Measurements from ENCODE around the gene ACHE.
"Not testable (repeated sequence)": the region's sequence is repeated elsewhere in the genome, so short reads cannot be mapped to it uniquely, and the experiment has no call there.

DNA sequence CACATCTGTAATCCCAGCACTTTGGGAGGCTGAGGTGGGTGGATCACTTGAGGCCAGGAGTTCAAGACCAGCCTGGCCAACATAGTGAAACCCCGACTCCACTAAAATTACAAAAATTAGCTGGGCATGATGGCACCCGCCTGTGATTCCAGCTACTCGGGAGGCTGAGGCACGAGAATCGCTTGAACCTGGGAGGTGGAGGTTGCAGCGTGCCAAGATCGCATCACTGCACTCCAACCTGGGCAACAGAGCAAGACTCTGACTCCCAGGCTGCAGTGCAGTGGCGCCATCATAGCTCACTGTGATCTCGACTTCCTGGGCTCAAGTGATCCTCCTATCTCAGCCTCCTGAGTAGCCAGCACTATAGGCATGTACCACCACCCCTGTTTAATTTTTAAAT, 40.8 kb downstream of the ACHE start:
- TF ChIP-seq, protein P1, sequence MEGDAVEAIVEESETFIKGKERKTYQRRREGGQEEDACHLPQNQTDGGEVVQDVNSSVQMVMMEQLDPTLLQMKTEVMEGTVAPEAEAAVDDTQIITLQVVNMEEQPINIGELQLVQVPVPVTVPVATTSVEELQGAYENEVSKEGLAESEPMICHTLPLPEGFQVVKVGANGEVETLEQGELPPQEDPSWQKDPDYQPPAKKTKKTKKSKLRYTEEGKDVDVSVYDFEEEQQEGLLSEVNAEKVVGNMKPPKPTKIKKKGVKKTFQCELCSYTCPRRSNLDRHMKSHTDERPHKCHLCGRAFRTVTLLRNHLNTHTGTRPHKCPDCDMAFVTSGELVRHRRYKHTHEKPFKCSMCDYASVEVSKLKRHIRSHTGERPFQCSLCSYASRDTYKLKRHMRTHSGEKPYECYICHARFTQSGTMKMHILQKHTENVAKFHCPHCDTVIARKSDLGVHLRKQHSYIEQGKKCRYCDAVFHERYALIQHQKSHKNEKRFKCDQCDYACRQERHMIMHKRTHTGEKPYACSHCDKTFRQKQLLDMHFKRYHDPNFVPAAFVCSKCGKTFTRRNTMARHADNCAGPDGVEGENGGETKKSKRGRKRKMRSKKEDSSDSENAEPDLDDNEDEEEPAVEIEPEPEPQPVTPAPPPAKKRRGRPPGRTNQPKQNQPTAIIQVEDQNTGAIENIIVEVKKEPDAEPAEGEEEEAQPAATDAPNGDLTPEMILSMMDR (IDR thresholded peaks at IDR 0.05; ENCODE audit: borderline replicate concordance, extremely low read depth, low read length, poor library complexity, severe bottlenecking): not testable (repeated sequence)
- TF ChIP-seq EZH2 (IDR thresholded peaks at IDR 0.05; ENCODE audit: borderline replicate concordance, low read depth, low read length, severe bottlenecking): not testable (repeated sequence)

Measured in DND-41 (cell line).